Measurements from ENCODE around the gene ISM1. TPM values are rescaled to one million over a fixed set of nuclear protein-coding genes. Genes with fewer than 3 reads are reported as not detected.

ISM1 gene
- total RNA-seq (under 1 TPM; 0.50 to 0.55 TPM), polyA plus RNA-seq (ENCODE audit: insufficient read depth, low read depth, low replicate concordance) (1.3 TPM)
- long read RNA-seq, donor 1, result 0 reads
- long read RNA-seq, donor 2, result 0 reads

DNA sequence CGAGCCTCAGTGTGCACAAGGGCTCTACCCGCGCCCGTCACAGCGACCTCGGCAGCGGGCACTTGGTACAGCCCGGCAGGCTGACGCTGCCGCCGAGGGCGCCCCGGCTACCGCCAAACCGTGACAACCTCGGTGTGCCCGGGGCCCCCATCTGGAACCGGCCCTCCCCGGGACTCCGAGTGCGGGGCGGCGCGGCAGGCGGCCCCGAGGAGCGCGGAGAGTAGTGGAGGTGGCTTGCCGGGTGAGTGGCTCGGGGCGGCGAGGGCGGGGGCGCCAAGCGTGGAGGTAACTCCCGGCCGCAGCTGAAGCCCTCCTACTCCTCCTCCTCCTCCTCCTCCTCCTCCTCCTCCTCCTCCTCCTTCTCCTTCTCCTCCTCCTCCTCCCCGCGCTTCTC, at the start of gene ISM1:
Gene ISM1, plus strand, starts transcription at position 371 of the 394 bp plus-strand sequence. CDS start 503 bp downstream, outside the sequence.
- intact Hi-C loops (cut with DNase I; ENCODE audit: low total_unique reads), result no loop called here
- TF ChIP-seq CTCF (IDR thresholded peaks at IDR 0.05), result no peak
- TF ChIP-seq POLR2A (IDR thresholded peaks at IDR 0.05), result no peak
- DNase-seq, result peak; percentile 15
- H3K9me3 ChIP-seq, result no peaks in the 10 kb centered on the region
- peaks cover 10% of the 10 kb centered on the region for H3K4me1 ChIP-seq
- peak within 1 kb of the TSS; percentile 40 to 60 for H3K4me3 ChIP-seq
- H3K36me3 ChIP-seq (ENCODE audit: low read depth, missing control alignments), result no peaks in the 10 kb centered on the region
- H3K27ac ChIP-seq, result no peak within 1 kb of the TSS
- no peaks in the 10 kb centered on the region for H3K27me3 ChIP-seq
- 0% methylated on average over 31 of the region's 39 CpGs; no CpG with 5 or more reads in 1 of the 2 donors for WGBS, 2 donors

DNA sequence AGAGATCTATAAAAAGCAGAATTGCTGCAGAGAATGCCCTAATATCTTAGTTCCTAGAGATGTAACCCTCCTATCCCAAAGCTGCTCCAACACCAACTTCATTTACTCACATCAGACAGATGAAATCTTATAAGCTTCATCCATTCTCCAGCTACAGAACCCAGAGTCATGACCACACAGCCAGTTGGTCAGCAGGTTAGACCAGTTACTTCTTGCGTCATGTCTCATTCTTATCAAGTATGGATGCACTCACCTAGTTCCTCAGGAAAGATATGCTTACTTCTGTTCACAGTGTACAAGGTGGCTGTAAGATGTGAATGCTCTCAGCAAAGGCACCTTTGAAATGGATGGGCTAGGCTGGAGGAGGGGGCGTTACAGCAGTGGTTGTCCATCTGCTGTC, 47.9 kb upstream of the ISM1 start:
- DNase-seq, result no peak
- WGBS, 2 donors, result 71 to 78% methylated on average over 2 of the region's 2 CpGs
- Histone ChIP-seq H3K4me3 (no peak overlapping the region), H3K36me3 (ENCODE audit: low read depth, missing control alignments) (no peaks in the 10 kb centered on the region), H3K9me3 (no peaks in the 10 kb centered on the region), H3K27me3 (no peaks in the 10 kb centered on the region), H3K27ac (no peak overlapping the region), H3K4me1 (no peaks in the 10 kb centered on the region)
- TF ChIP-seq CTCF (IDR thresholded peaks at IDR 0.05), result no peak
- TF ChIP-seq POLR2A (IDR thresholded peaks at IDR 0.05), result no peak
- intact Hi-C loops (cut with DNase I; ENCODE audit: low total_unique reads), result no loop called here

DNA sequence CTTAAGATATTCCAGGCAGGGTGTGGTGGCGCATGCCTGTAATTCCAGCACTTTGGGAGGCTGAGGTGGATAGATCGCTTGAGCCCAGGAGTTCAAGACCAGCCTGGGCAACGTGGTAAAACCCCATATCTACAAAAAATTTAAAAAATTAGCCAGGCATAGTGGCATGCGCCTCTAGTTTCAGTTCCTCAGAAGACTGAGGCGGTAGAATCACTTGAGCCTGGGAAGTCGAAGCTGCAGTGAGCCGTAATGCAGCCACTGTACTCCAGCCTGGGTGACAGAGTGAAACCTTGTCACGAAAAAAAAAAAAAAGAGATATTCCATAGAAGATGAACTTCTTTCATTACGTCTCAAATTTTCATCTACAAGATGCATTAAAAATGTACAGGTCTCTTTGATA, 46.7 kb upstream of the ISM1 start:
- Histone ChIP-seq H3K27me3 (no peaks in the 10 kb centered on the region), H3K4me1 (no peaks in the 10 kb centered on the region), H3K36me3 (ENCODE audit: low read depth, missing control alignments) (no peaks in the 10 kb centered on the region), H3K4me3 (no peak overlapping the region), H3K27ac (no peak overlapping the region), H3K9me3 (no peaks in the 10 kb centered on the region)
- intact Hi-C loops (cut with DNase I; ENCODE audit: low total_unique reads), result no loop called here
- TF ChIP-seq CTCF (IDR thresholded peaks at IDR 0.05), result no peak
- no peak for TF ChIP-seq POLR2A (IDR thresholded peaks at IDR 0.05)
- WGBS, 2 donors, result 91 to 93% methylated on average over 9 of the region's 9 CpGs
- no peak for DNase-seq

- no peaks in the 10 kb centered on the region for H3K9me3 ChIP-seq
- no peak overlapping the region for H3K4me3 ChIP-seq
- no peak overlapping the region for H3K27ac ChIP-seq
- no peak for DNase-seq
- intact Hi-C loops (cut with DNase I; ENCODE audit: low total_unique reads), result no loop called here
- TF ChIP-seq POLR2A (IDR thresholded peaks at IDR 0.05) (no peak), CTCF (IDR thresholded peaks at IDR 0.05) (no peak)
- no peaks in the 10 kb centered on the region for H3K4me1 ChIP-seq
- WGBS, 2 donors, result 75 to 77% methylated on average over 7 of the region's 7 CpGs
- no peaks in the 10 kb centered on the region for H3K36me3 ChIP-seq (ENCODE audit: low read depth, missing control alignments)
- H3K27me3 ChIP-seq, result no peaks in the 10 kb centered on the region
Measured at GRCh38 chr20:13180986-13181889, 39.8 kb upstream of the ISM1 start.
